HG03558 (cell line): ENCODE results near the gene EXOC2.

Source experiments
- ATAC-seq: cut with Tn5 transposase; IDR thresholded peaks from one replicate; pipeline ENCODE4 v1.9.1; 2021; ENCODE audit warnings: moderate number of reproducible peaks; ENCODE audit not compliant: unreplicated experiment; ENCODE audit errors: extremely low read depth

The EXOC2 gene

DNA sequence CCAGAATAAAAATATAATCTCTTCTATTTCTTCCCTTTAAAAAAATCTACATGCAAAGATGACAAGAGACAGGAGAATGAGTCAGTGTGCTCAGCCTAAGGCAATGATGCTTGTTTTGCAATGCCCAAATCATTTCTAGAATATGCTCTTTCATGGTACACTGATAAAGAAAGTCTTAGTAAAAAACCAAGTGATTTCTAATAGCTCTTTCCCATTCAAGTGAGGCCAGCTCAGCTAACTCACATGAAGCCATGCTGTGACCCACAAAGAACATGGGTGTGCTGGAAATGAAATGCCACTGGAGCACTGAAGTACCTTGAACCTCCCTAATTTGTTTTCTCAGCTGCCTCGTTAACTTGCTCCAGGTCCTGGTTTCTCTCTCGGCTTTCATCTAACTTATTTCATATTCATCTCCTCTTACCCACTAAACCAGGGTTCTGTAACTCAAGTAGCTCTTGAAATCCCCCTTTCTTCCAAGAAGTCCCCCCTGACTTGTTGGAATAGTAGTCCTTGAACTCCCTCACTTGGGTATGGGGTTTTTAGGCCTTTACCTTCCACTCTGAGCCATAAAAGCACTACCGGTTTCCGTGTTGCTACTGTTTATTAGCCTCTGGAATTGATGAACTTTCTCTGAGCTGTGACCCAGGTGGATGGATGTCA lies 208.7 kb downstream of the EXOC2 start:
- no peak for ATAC-seq

DNA sequence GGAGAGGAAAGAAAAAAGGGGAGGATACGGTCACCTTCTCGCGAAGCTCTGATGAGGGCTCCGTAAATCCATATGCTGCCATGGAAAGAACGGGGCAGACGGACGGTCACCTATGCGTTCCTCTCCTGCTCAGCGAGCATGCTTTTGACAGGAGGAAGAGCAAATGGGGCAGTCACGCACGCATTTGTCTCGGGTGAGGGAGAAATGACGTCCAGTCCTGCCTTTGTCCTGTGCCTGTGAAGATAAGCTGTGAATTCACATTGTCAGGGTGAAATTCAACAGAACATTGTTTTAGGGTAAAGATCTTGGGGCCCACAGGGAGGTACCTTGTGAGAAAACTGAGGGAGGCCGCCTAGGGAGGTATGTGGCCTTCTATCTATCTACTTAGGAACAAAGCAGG lies 217.6 kb downstream of the EXOC2 start:
- ATAC-seq: no peak

- ATAC-seq: no peak
Measured at GRCh38 chr6:474453-475185, 218.3 kb downstream of the EXOC2 start.

DNA sequence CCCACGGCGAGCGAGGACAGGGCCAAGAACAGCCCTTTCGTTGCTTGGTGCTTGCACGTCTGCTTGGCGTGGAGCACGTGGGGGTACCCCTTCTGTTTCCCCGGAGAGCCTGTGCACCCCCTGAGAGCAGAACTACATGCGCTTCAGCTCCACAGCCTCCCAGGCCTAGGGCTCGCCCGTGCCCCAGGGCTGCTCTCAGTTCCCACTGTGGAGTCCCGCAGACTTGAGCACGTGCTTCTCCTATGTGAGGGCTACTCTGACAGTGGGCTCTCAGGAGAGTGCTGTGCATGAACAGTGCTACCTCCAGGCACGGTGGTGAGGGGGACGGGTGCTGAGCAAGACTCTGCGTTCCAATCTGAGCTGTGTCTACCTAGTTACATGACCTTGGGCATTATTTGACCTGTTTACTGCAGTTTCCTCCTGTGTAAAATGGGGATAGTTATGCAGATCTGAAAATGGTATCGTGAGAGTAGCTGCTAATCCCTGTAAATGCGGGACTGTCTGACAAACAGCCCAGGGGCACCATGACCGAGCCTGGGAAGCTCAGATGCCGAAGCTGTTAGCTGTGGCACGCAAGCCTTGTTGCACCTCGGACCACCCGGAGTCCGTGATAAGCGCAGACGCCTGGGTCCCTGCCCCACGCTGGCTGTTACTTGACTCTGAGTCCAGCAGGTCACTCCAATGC lies 219.0 kb downstream of the EXOC2 start:
- ATAC-seq: no peak

DNA sequence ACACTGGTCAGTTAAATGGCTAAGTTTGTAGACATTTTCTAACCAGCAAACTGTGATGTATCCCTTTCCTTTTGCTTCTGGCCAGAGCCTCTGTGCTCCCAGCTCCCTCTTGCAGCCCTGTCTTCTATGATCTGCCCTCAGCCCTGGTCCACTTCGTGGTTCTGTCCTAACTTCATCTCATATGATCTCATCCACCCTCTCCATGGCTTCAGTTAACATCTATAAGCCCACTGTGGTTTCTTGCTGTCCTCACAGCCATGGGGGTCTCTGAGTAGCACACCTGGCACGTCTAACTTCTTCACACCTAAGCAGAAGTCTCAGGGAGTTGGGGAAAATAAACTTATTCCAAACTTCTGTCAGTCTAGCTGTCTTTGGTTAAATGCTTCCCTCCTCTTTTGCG lies 219.6 kb downstream of the EXOC2 start:
- ATAC-seq: no peak

DNA sequence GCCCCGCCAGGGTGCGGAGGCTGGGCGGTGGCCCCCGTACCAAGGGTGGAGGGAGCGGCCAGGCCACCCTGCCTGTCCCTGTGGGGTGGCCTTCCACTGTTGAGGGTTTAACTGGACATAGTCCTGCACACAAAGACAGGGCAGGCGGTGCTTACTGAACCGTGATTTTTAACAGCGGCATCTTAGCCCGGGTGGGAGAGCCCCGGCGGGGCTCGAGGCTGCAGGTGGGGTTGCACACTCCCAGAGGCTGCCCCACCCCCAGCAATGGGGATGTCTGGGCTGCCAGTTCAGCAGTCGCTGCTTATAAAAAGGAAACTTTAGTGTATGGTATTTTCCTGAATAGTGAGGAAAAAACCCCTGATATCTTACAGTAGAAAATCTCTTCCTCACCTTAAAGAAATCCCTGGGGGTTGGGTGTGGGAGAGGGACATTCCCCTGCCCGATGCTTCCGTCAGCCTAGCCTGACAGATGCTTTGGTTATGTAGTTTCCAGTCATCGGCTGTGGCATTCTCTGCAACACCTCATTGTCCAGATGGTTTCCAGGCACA lies 222.0 kb downstream of the EXOC2 start:
- no peak for ATAC-seq

DNA sequence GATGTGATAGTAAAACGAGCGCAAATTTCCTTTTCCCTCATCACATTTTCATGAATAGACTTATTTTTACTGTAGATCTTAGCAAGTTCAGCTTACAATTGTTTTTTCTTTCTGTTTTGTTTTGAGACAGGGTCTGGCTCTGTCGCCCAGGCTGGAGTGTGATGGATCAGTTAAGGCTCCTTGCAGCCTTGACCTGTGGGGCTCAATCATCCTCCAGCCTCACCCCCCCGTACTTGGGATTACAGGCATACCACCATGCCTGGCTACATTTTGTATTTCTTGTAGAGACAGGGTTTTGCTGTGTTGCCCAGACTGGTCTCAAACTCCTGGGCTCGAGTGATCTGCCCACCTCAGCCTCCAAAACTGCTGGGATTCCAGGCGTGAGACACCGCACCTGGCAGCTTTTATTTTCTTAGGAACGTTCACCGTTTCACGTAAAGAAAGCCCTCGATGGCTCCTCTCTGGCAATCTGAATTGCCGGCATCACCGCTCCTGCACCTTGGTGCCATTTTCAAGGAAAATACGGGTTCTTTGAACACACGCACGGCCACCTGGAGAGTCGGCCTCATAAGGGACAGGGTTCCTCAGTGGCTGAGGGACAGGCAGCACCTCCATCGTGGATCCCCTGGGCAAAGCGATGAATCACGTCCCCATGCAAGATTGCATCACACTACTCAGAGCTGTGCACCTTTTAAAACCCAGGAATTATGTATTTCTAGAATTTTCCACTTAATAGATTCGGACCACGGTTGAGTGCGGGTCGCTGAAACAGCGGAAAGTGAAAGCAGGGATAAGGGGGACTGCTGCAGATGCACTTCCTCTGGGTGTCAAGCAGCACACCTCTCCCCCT lies 222.7 kb downstream of the EXOC2 start:
- ATAC-seq: no peak

DNA sequence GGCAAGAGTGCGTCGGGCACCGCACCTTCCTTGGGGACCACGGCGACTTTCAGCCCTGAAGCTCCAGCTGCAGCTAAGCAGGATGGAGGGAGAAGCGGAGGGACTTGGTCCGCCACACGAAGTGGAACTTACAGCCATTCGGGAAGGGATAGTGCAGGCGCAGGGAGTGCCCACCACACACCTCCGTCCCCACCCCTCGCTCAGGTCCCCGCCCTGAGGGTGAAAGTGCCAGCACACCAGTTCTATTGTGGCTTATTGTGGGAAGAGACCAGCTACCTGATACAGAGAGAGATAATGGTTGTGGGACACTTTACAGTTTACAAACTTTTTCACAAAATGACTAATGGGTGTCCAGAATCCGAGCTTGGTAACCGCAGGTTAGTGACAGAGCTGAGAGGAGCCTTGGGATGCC lies 225.3 kb downstream of the EXOC2 start:
- ATAC-seq: no peak

- ATAC-seq: no peak
Measured at GRCh38 chr6:467111-467510, 225.8 kb downstream of the EXOC2 start.

- ATAC-seq: no peak
Measured at GRCh38 chr6:466564-466963, 226.4 kb downstream of the EXOC2 start.

GRCh38 chr6:465531-466348 lies 227.2 kb downstream of the EXOC2 start:
- no peak for ATAC-seq

DNA sequence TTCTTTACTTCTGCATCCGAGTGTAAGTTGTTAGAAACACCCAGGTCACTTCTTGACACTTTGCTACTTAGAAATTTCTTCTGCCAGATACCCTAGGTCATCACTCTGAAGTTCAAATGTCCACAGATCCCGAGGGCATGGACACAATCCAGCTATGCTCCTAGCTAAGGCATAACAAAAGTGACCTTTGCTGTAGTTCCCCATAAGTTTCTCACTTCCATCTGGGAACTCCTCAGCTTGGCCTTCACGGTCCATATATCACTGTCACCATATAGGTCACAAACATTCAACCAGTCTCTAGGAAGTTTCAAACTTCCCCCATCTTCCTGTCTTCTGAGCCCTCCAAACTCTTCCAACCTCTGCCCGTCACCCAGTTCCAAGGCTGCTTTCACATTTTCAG lies 236.1 kb downstream of the EXOC2 start:
- ATAC-seq: no peak

DNA sequence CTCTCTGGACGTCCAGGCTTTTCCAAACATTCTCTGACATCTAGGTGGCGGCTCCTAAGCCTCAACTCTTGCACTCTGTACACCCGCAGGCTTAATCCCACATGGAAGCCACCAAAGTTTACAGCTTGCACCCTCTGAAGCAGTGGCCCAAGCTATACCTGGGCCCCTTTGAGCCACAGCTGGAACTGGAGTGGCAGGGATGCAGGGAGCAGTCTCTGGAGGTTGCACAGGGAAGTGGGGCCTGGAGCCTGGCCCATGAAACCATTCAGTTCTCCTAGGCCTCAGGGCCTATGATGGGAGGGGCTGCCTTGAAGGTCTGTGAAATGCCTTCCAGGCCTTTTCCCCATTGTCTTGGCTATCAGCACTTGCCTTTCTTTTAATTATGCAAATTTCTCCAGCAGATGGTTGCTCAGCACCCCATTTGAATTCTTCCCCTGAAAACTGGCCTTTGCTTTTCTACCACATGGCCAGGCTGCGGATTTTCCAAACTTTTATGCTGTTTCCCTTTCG lies 236.5 kb downstream of the EXOC2 start:
- ATAC-seq: no peak

GRCh38 chr6:455835-456234 lies 237.1 kb downstream of the EXOC2 start:
- ATAC-seq: no peak

GRCh38 chr6:455006-455585 lies 237.8 kb downstream of the EXOC2 start:
- no peak for ATAC-seq

GRCh38 chr6:454148-454991 lies 238.6 kb downstream of the EXOC2 start:
- no peak for ATAC-seq

DNA sequence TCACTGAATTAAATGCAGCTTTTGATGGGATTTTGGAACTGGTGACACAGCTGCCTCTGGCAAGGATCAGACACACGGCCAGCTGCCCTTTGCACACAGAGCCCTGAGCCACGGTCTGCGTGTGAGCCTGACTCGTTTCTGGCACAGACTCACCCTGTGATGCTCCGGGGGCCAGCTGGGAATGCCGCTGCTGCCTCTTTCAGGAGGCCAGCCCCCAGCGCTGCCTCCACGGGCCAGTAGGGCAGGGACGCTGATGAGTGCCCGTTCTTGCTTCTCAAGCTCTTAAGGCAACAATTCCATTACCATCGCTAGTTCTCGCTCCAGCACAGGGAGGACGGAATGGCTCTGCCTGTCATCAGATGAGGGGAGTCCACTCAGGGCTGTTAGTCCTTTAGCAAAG lies 239.8 kb downstream of the EXOC2 start:
- ATAC-seq: no peak
